Mucosa of rectum (tissue), 2 donors: ENCODE data around the gene GPA33.
A peak's percentile ranks its signal among the peaks of the same experiment; 100 is the strongest.

Experiments used
- H3K27ac ChIP-seq, 2 donors: one replicate each; pipeline ENCODE4 v1.7.0; 2013; ENCODE audit warnings: inconsistent platforms in 2 of 2, low read depth in 2 of 2, low read length in 2 of 2
- H3K27me3 ChIP-seq, 2 donors: one replicate each; pipeline ENCODE4 v1.7.0; 2013; ENCODE audit warnings: low read length in 2 of 2; ENCODE audit not compliant: control insufficient read depth in 2 of 2, insufficient read depth in 2 of 2
- H3K36me3 ChIP-seq, 2 donors: one replicate each; pipeline ENCODE4 v1.7.0; 2013; ENCODE audit warnings: low read length in 2 of 2; ENCODE audit not compliant: control insufficient read depth in 2 of 2, insufficient read depth in 2 of 2
- H3K4me1 ChIP-seq, 2 donors: one replicate each; pipeline ENCODE4 v1.7.0; 2013; ENCODE audit warnings: low read length in 2 of 2, mild to moderate bottlenecking in 1 of 2; ENCODE audit not compliant: control insufficient read depth in 2 of 2, insufficient read depth in 2 of 2
- H3K4me3 ChIP-seq, 2 donors: one replicate each; pipeline ENCODE4 v1.7.0; 2013; ENCODE audit warnings: low read length in 2 of 2
- H3K9ac ChIP-seq, 2 donors: one replicate each; pipeline ENCODE4 v1.7.0; 2013; ENCODE audit warnings: low read length in 2 of 2, low read depth in 1 of 2, mild to moderate bottlenecking in 1 of 2
- H3K9me3 ChIP-seq, 2 donors: one replicate each; pipeline ENCODE4 v1.7.0; 2013; ENCODE audit warnings: low read length in 2 of 2; ENCODE audit not compliant: control insufficient read depth in 2 of 2
- donor health status: healthy.
- donor health status: Normal muscosa, but diverticular disease.

GPA33 gene

DNA sequence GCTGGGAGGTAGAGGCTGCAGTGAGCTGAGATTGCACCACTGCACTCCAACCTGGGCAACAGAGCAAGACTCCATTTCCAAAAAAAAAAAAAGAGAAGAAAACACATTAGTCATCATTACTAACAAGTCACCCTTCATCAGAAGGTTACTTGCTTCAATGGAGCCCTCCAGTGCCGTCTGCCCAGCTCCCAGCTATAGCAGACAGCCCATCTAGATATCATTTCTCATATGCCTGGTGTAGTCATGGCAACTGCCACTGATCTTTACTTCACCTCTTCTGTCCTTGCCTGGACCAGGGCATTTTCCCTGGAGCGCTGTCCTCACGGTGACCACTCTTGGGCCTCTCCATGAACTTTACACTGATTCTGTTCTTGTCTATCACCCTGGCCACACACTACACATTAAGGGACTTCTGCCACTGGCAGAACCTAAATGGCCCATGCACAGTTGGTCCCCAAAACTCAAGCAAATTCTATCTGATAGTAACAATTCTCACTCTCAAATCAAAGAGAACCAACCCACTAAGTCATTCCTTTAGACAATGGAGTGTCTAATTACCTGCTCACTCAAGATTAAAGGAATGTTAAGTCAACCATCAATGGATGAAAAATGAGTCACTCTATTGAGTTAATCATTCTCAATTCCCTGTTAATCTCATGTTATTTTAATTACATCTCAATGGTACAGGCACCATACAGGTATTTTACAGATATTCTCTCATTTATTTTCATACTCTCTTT is 12.9 kb downstream of the GPA33 start:
- Histone ChIP-seq H3K9me3 (no peaks in the 10 kb centered on the region), H3K27ac (no peak overlapping the region), H3K4me3 (no peak overlapping the region), H3K4me1 (peaks cover 17 to 29% of the 10 kb centered on the region in 2 donors), H3K27me3 (no peaks in the 10 kb centered on the region), H3K9ac (no peak overlapping the region), H3K36me3 (peaks cover 25 to 51% of the 10 kb centered on the region in 2 donors)

GRCh38 chr1:167076136-167076710 is 14.0 kb downstream of the GPA33 start:
- H3K27ac ChIP-seq: no peak overlapping the region
- peaks cover 33 to 56% of the 10 kb centered on the region in 2 donors for H3K36me3 ChIP-seq
- no peak overlapping the region for H3K4me3 ChIP-seq
- no peak overlapping the region for H3K9ac ChIP-seq
- H3K4me1 ChIP-seq: peaks cover 7 to 18% of the 10 kb centered on the region in 2 donors
- no peaks in the 10 kb centered on the region for H3K27me3 ChIP-seq
- no peaks in the 10 kb centered on the region for H3K9me3 ChIP-seq

DNA sequence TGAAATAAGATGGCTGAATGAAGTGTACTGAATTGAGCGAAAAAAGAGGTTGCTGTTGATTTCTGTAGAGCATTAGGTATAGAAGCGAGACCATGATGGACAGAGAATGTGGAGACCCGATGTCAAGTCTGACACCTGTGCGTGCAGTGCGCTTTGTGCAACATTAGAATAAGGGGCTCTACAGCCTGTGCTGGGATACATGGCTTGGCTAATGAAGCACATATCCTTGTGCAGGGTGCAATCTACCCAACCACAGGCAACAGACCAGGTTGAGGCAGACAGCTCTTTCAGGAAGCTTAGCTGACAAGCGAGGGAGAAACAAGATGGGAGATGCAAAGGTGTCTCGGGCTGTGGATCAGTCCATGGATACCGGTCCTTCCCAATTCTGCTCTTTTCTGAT is 18.9 kb downstream of the GPA33 start:
- Histone ChIP-seq H3K36me3 (peaks cover 58% of the 10 kb centered on the region in 2 donors), H3K9ac (no peak overlapping the region), H3K27ac (no peak overlapping the region), H3K27me3 (no peaks in the 10 kb centered on the region), H3K9me3 (no peaks in the 10 kb centered on the region), H3K4me3 (no peak overlapping the region), H3K4me1 (peaks cover 3 to 4% of the 10 kb centered on the region in 2 donors)

GRCh38 chr1:167068761-167069160 is 21.4 kb downstream of the GPA33 start:
- no peak overlapping the region for H3K9ac ChIP-seq

GRCh38 chr1:167067904-167068303 is 22.3 kb downstream of the GPA33 start:
- Histone ChIP-seq H3K9me3 (no peaks in the 10 kb centered on the region), H3K9ac (no peak overlapping the region), H3K4me1 (peaks cover 15 to 20% of the 10 kb centered on the region in 2 donors), H3K27me3 (no peaks in the 10 kb centered on the region), H3K36me3 (peaks cover 42 to 52% of the 10 kb centered on the region in 2 donors), H3K4me3 (no peak overlapping the region), H3K27ac (no peak overlapping the region)

More at GRCh38 chr1:167068761-167069160, 21.4 kb downstream of the GPA33 start:
- no peaks in the 10 kb centered on the region for H3K27me3 ChIP-seq
- peaks cover 15 to 20% of the 10 kb centered on the region in 2 donors for H3K4me1 ChIP-seq
- H3K36me3 ChIP-seq: peaks cover 45 to 55% of the 10 kb centered on the region in 2 donors
- no peak overlapping the region for H3K4me3 ChIP-seq
- H3K27ac ChIP-seq: no peak overlapping the region
- no peaks in the 10 kb centered on the region for H3K9me3 ChIP-seq

GRCh38 chr1:167066333-167067122 is 23.6 kb downstream of the GPA33 start:
- Histone ChIP-seq H3K9ac (peak overlapping the region; percentile 6 to 34), H3K9me3 (no peaks in the 10 kb centered on the region), H3K36me3 (peaks cover 44 to 50% of the 10 kb centered on the region in 2 donors), H3K27ac (peak overlapping the region; percentile 78 to 81), H3K4me3 (no peak overlapping the region), H3K27me3 (no peaks in the 10 kb centered on the region), H3K4me1 (peaks cover 15 to 20% of the 10 kb centered on the region in 2 donors)

- Histone ChIP-seq H3K9ac (peak overlapping the region; percentile 19 to 28), H3K27me3 (no peaks in the 10 kb centered on the region), H3K9me3 (no peaks in the 10 kb centered on the region), H3K27ac (peak overlapping the region; percentile 78 to 81), H3K4me3 (peak overlapping the region in 1 of 2 donors; percentile 26), H3K4me1 (peaks cover 15 to 20% of the 10 kb centered on the region in 2 donors), H3K36me3 (peaks cover 39 to 48% of the 10 kb centered on the region in 2 donors)
Observed at GRCh38 chr1:167065471-167065870, 24.7 kb downstream of the GPA33 start.

GRCh38 chr1:167064621-167065020 is 25.6 kb downstream of the GPA33 start:
- H3K27me3 ChIP-seq: no peaks in the 10 kb centered on the region
- no peak overlapping the region for H3K9ac ChIP-seq
- no peak overlapping the region for H3K4me3 ChIP-seq
- H3K9me3 ChIP-seq: no peaks in the 10 kb centered on the region
- peak overlapping the region in 1 of 2 donors; percentile 72 for H3K27ac ChIP-seq
- H3K36me3 ChIP-seq: peaks cover 30 to 46% of the 10 kb centered on the region in 2 donors
- H3K4me1 ChIP-seq: peaks cover 15 to 20% of the 10 kb centered on the region in 2 donors

DNA sequence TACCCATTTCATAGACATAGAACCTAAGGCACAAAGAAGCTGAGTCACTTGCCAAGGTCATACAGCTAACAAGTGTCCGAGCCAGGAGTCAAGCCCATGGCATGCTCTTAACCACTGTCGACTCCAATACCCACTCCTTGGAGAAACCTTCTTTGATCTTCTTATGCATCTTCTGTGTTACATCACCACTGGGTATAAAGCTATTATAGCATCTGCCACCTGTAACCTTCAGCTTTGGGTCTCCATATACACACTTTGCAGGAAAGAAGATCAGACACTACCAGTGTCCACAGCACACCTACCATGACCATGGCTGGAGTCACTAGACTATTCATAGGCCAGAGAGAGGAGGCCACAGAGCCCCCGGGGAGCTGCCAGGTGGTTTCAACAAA is 29.1 kb downstream of the GPA33 start:
- Histone ChIP-seq H3K4me1 (peaks cover 10 to 14% of the 10 kb centered on the region in 2 donors), H3K36me3 (peaks cover 30 to 58% of the 10 kb centered on the region in 2 donors), H3K9me3 (no peaks in the 10 kb centered on the region), H3K4me3 (no peak overlapping the region), H3K9ac (no peak overlapping the region), H3K27ac (no peak overlapping the region), H3K27me3 (no peaks in the 10 kb centered on the region)
